Stimulated activated CD8-positive, alpha-beta memory T cell treated with anti-CD3 and anti-CD28 coated beads, Interleukin-7, amount 100 ng/mL, for 48 hours (primary cell): ENCODE data around the gene PIP4K2A.

Source experiments
- DNase-seq, 2 donors: peaks; one replicate each; pipeline ENCODE4 v3.0.0-alpha.2; 2020; ENCODE audit warnings: low read depth in 1 of 2; ENCODE audit errors: extremely low read depth in 1 of 2

PIP4K2A gene

DNA sequence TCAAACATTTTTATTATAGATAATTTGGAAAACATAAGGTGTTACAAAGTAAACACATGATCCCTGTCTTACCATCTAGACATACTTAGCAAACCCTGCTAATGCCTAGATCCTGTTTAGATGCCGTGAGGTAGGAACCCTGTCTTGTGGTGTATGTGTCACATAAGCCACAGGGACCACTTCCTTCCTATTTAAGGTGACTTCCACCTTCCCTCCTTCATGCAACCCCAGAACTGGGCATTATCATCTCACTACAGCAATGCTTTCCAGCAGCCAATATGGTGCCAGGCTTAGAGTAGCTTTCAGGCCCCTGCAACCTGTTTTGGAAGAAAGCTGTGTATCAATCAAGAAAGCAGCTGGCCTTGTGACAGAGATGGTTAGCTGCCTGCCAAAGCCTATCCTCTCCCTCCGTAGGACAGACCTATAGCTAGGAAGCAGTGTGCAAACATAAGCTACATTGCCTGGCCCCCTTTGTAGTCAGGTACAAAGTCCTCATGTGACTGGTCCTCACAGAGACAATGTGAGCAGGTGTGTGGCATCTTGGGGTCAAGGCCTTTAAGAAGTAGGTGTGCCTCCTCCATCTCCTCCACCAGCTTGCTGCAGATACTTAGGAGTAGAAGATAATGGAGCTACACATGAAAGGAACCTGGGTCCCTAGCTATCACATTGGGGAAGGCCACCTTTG, 222.3 kb downstream of the PIP4K2A start:
- DNase-seq, result peak in 1 of 2 donors; percentile 15

DNA sequence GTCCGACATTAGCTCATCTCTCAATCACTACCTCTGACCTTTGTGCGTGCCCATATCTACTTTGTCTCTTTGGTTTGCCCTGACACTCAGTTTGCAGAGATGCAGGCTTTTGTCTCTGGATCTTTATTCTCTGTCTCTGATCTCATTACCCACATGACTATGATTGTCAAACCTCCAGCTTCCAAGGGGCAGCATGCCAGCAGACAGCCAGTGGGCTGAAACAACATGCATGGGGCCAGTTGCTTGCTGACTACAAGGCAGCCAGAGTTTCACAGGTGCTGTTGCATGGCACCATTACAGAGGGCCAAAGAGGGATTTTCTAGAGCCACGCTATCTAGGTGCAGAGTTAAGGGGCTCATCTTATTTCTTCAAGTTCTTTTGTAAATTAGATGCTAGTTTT, 222.9 kb downstream of the PIP4K2A start:
- no peak for DNase-seq

DNA sequence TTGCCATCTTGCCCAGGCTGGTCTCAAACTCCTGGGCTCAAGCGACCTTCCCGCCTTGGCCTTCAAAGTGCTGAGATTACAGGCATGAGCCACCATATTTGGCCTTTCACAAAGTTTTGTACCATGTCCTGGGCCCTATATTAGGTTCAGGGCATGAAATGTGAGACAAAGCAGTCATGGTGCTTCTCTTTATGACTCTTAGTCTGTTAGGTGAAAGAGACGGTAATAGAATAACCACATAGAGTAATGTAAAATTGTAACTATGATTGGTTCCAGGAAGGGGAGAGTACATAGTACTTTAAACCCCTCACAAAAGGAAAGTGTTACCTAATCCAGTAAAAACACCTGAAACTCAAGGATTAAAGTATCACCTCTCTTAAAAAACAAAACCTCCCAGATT, 224.4 kb downstream of the PIP4K2A start:
- DNase-seq, result no peak

DNA sequence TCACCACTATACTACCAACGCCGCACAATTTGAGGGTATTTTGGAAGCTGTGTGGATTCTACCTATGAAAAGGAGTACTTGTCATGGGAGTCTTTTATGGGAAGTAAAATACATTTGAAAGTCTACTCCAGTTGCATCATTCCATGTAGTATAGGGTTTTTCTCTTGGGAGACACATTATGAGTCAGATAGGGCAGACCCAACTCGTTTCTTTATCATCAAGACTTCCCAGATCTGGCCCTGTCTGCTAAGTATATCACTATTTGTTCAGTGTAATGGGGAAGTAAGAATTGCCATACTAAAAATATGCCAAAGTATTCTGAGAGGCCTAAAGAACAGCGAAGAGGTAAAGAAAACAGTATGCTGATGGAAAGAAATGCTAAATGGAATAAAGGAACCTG, 224.9 kb downstream of the PIP4K2A start:
- no peak for DNase-seq

DNA sequence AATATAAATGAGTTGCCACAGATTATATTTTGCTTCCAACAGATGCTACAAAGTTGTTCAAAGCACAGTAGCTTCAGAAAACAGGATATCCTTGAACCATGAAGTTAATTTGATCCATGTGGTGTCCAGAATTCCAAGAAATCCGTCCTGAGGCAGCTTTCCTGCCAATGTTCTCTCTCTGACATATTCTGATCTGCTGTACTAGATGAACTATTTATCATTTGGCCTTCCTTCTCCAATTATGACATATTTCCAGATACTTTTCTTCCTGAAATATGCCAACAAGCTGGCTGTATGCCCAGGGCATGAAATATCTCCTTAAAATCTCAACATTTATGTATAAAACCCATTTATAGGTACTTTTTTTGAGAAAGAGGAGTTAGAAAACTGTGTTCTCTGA, 227.9 kb downstream of the PIP4K2A start:
- DNase-seq, result no peak
